HG02840 (cell line): ENCODE results near the gene OTUD7B.

ENCODE experiments used
- ATAC-seq: cut with Tn5 transposase; IDR thresholded peaks from one replicate; pipeline ENCODE4 v1.9.1; 2021; ENCODE audit warnings: mild to moderate bottlenecking, moderate library complexity, moderate number of reproducible peaks; ENCODE audit not compliant: unreplicated experiment, low FRiP score

OTUD7B gene

DNA sequence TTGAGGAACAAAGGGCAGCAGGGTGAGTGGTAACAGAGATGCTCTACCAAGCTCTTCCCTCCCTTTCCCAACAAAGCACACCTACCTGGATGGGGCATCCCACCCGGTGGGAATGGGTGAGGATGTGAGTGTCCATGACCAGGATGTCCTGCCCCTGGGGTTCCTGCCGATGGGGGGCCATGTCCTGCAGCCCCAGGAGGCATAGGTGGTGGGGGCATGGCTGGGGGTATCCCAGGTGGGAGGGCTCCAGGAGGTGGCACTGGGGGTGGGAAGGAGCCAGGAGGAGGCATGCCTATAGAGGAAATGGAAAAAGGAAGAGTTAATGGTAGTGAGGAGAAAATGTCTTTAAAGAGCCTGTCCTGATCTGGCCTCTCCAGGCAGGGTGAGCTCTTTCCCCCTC is 84.8 kb downstream of the OTUD7B start:
- no peak for ATAC-seq

- no peak for ATAC-seq
These were observed 85.2 kb downstream of the OTUD7B start for GRCh38 chr1:149925345-149925744.

DNA sequence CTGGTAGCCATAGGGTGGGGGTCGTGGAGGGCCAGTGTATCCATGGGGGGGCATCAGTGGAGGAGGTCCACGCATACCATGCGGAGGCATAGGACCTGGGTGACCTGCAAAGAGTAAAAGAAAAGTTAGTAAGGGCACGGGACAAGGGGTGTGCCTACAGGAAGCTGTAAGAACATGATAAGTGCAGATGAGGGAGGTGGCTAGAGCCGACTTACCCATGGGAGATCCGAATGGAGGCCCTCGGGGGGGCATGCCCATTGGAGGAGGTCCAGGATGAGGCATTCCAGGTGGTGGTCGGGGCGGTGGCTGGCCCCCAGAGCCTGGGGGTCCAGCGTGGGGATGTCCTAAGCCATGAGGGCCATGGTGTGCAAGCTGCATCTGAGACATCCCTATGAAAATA is 86.9 kb downstream of the OTUD7B start:
- ATAC-seq: no peak

- no peak for ATAC-seq
These were observed 92.9 kb downstream of the OTUD7B start, which contains the start of gene SV2A for GRCh38 chr1:149917571-149918144. SV2A (minus strand) TSS chr1:149917844; CDS start chr1:149913840, 4,004 bp downstream.

DNA sequence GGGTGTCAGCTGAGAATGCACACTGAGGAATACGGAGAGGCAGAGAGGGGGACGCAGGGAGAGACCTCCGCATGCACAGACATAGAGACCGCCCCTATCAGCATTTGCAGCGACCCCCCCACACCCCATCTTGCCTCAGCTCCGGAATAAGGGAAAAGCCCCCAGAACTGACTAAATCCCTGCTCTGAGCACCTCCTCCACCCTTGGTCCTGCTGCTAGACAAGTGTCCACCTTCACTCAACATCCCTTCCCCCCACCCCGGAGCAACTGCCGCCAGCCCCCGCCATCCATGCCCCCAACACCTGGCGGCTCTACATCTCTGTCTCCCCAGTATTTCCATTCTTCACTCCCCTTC is 93.7 kb downstream of the OTUD7B start:
- no peak for ATAC-seq

DNA sequence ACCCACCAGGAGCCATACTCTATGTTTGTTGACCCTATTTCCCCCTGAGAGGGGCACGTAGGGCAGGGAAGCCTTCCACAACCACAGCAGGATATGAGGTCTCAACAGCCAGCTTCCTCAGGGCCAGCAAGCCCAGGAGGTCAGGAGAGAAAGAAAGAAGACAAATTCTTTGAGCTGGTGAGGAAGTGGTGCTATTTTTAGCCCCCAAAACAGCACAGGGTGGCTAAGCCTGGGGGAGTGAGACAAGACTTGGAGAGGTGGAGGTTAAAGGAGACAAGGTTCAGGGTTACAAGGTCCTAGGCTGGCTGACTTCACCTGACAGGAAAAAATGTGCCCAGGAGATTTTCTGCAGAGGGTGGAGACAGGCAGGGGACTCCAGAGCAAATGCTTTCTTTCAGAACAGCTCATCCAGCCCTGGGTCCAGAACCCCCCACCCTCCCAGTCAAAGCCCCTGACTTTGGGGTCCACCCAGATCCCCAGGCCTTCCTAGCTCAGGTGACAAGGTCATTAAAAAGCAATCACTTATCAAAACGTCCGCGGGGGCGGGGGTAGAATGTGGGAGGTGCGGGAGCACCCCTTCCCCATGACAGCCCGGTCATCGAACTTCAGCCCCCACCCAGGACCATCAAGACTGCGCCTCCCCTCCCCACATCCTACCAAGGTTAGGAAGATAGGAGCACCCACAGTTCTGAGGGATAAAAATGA is 94.2 kb downstream of the OTUD7B start:
- no peak for ATAC-seq

GRCh38 chr1:149915429-149916192 is 94.9 kb downstream of the OTUD7B start:
- ATAC-seq: no peak

- no peak for ATAC-seq
These were observed 96.0 kb downstream of the OTUD7B start for GRCh38 chr1:149914545-149914944.

DNA sequence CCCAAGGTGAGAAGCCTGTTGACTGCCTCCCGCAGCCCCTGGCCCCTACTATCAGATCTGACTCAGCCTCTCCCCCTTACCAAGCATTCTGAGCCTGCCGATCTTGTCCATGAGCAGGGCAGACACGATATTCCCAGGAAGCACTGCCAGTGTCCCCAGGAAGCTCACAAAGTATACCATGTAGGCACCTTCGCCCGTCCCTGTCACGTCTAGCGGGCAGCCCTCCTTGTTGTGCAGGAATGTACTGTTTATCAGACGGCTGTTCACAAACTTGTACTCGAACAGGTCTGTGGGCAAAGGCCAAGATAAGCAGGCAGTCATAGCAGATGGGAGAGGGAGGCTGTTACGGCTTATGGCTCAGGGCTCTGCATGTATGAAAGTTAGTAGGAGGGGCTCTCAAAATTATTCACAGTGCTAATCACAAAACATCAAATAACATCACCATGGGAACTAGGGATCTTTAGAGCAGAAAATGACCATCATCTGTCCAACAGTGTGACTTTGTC is 103.9 kb downstream of the OTUD7B start:
- ATAC-seq: no peak

GRCh38 chr1:149903836-149904491 is 106.6 kb downstream of the OTUD7B start:
- no peak for ATAC-seq

- ATAC-seq: peak; percentile 86
These were observed 110.9 kb downstream of the OTUD7B start, which contains the start of gene BOLA1 for GRCh38 chr1:149899460-149900284. BOLA1 (plus strand) TSS chr1:149899568; CDS start chr1:149900060, 492 bp downstream.

DNA sequence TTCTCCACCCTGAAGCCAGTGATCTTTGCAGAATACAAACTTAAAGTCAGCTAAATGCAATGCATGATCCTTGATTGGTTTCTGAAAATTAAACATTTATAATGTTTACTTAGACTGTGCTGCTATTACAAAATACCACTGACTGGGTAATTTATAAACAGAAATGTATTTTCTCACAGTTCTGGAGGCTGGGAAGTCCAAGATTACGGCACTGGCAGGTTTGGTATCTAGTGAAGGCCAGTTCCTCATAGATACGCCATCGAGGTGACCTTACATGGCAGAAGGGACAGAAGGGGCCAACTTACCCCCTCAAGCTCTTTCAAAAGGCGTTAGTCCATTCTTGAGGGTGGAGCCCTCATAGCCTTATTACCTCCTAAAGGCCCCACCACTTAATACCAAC is 114.0 kb downstream of the OTUD7B start:
- ATAC-seq: no peak

- no peak for ATAC-seq
These were observed 121.6 kb downstream of the OTUD7B start for GRCh38 chr1:149888999-149889289.

- ATAC-seq: peak; percentile 22
These were observed 122.1 kb downstream of the OTUD7B start for GRCh38 chr1:149888247-149888998.
